MCF 10A (cell line): ENCODE results near the gene CAMSAP2. TPM values are rescaled to one million over a fixed set of nuclear protein-coding genes. Genes with fewer than 3 reads are reported as not detected.

Source experiments
- BruUV-seq: library from RNA; stranded (reverse); fragments of 400-500 nt; replicated peaks from 2 replicates; lab custom pipeline; 2021; lab: Mats Ljungman, UMichigan
- CTCF ChIA-PET: fragments of 300-600 bp; sonication (Branson Sonifier 250); formaldehyde crosslinking; extraction: SDS; loops from one replicate; lab custom pipeline; 2021; ENCODE audit warnings: antibody characterized with exemption, inconsistent platforms; lab: Yijun Ruan, JAX
- POLR2A ChIA-PET: fragments of 300-600, 350-650 bp; sonication (Branson Sonifier 250); formaldehyde crosslinking; extraction: SDS; loops from one replicate; lab custom pipeline; 2020; ENCODE audit warnings: antibody characterized with exemption, inconsistent platforms; lab: Yijun Ruan, JAX
- DNase-seq: peaks from one replicate; pipeline ENCODE4 v3.0.0-alpha.2; 2018; ENCODE audit not compliant: unreplicated experiment
- H3K27ac Mint-ChIP-seq: one replicate; pipeline ENCODE4 v1.8.0; 2022; ENCODE audit warnings: mild to moderate bottlenecking, low read depth, mixed read lengths; ENCODE audit not compliant: unreplicated experiment
- H3K27me3 Mint-ChIP-seq: one replicate; pipeline ENCODE4 v1.8.0; 2022; ENCODE audit warnings: mixed read lengths; ENCODE audit not compliant: insufficient read depth, unreplicated experiment
- H3K36me3 Mint-ChIP-seq: one replicate; pipeline ENCODE4 v1.8.0; 2022; ENCODE audit warnings: mild to moderate bottlenecking, moderate library complexity, mixed read lengths; ENCODE audit not compliant: insufficient read depth, unreplicated experiment
- H3K4me1 Mint-ChIP-seq: one replicate; pipeline ENCODE4 v1.8.0; 2022; ENCODE audit warnings: mixed read lengths; ENCODE audit not compliant: insufficient read depth, unreplicated experiment
- H3K4me3 Mint-ChIP-seq: one replicate; pipeline ENCODE4 v1.8.0; 2022; ENCODE audit warnings: mild to moderate bottlenecking, moderate library complexity, mixed read lengths; ENCODE audit not compliant: unreplicated experiment
- H3K9me3 Mint-ChIP-seq: one replicate; pipeline ENCODE4 v1.8.0; 2022; ENCODE audit warnings: mixed read lengths; ENCODE audit not compliant: unreplicated experiment
- intact Hi-C: fragments of 100-400 bp; cut with micrococcal nuclease; formaldehyde crosslinking; loops from 2 replicates; pipeline ENCODE4 v1.14.1; 2022
- total RNA-seq: library from RNA; stranded (reverse); gene quantifications from 2 replicates; pipeline ENCODE4 v1.2.3, GENCODE V29; 2022
- TF ChIP-seq, protein P1 (sequence below): fragments of 200-600 bp; IDR thresholded peaks from one replicate; pipeline ENCODE4 v1.8.0; 2022; ENCODE audit warnings: antibody characterized with exemption, mild to moderate bottlenecking; ENCODE audit not compliant: unreplicated experiment

Gene CAMSAP2
- total RNA-seq, 1 experiment from 2014 or later = 209 TPM

- Mint-ChIP-seq H3K27ac (no peak overlapping the region), H3K9me3 (no peaks in the 10 kb centered on the region), H3K27me3 (peaks cover 27% of the 10 kb centered on the region), H3K4me3 (no peak overlapping the region), H3K36me3 (no peaks in the 10 kb centered on the region), H3K4me1 (no peaks in the 10 kb centered on the region)
- TF ChIP-seq, protein P1, sequence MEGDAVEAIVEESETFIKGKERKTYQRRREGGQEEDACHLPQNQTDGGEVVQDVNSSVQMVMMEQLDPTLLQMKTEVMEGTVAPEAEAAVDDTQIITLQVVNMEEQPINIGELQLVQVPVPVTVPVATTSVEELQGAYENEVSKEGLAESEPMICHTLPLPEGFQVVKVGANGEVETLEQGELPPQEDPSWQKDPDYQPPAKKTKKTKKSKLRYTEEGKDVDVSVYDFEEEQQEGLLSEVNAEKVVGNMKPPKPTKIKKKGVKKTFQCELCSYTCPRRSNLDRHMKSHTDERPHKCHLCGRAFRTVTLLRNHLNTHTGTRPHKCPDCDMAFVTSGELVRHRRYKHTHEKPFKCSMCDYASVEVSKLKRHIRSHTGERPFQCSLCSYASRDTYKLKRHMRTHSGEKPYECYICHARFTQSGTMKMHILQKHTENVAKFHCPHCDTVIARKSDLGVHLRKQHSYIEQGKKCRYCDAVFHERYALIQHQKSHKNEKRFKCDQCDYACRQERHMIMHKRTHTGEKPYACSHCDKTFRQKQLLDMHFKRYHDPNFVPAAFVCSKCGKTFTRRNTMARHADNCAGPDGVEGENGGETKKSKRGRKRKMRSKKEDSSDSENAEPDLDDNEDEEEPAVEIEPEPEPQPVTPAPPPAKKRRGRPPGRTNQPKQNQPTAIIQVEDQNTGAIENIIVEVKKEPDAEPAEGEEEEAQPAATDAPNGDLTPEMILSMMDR = no peak
- intact Hi-C loops = no loop called here
- no peak for DNase-seq
- CTCF ChIA-PET = interaction anchor here (1.0 to 4.2 kb wide), 4 partner anchors 16 to 253 kb away, joined by 3 to 20 read pairs (median 4); no protein-coding TSS in a partner anchor
- POLR2A ChIA-PET = interaction anchor here (0.6 to 1.0 kb wide), 2 partner anchors 13 to 288 kb away, joined by 3 read pairs; no protein-coding TSS in a partner anchor
- BruUV-seq = no TSS peak
Measured at GRCh38 chr1:200875416-200875815, 136.7 kb downstream of the CAMSAP2 start.

- no peak for DNase-seq
- intact Hi-C loops = no loop called here
- Mint-ChIP-seq H3K4me3 (no peak overlapping the region), H3K9me3 (no peaks in the 10 kb centered on the region), H3K4me1 (no peaks in the 10 kb centered on the region), H3K36me3 (no peaks in the 10 kb centered on the region), H3K27me3 (peaks cover 27% of the 10 kb centered on the region), H3K27ac (no peak overlapping the region)
- ChIA-PET POLR2A (interaction anchor here (0.6 to 5.7 kb wide), 7 partner anchors 9 to 236 kb away, joined by 3 to 28 read pairs (median 3); partner anchors contain the start of gene INAVA), CTCF (interaction anchor here (0.9 to 4.2 kb wide), 10 partner anchors 12 to 255 kb away, joined by 3 to 20 read pairs (median 6); no protein-coding TSS in a partner anchor)
- BruUV-seq = no TSS peak
- TF ChIP-seq, protein P1 = no peak
Measured at GRCh38 chr1:200877010-200877409, 138.3 kb downstream of the CAMSAP2 start.

DNA sequence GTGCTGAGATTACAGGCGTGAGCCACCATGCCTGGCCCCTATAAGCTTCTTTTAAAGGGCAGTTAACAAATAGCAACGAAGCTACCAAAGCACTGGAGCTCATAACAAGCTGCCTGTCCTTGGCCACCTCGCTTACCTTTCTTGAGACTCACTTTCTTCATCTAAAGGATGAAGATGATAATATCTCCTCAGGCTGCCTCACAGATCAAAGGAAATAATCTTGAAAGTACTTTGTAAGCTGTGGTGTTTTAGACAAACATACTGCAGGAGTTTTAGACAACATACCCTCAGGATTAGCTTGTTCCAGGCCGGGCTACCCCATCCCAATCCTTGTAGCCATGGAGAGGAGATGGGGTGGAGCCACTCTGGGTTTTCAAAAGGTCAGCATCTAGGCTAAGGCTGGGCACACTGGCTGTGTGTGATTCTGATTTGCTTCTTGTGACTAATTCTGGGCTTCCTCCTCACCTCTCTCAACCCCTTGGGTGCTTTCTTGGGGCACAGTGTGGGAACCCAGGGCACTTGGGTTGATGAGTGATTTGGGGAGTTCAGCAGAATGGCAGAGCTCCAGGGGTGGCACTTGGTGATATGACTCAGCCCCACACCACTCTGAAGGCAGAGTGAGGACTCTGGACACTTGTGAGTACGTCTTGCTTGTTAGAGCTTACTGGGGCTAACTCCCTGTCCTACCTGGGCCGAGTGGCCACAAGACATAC, 139.3 kb downstream of the CAMSAP2 start:
- intact Hi-C loops = no loop called here
- Mint-ChIP-seq H3K36me3 (no peaks in the 10 kb centered on the region), H3K27me3 (peaks cover 27% of the 10 kb centered on the region), H3K4me3 (no peak overlapping the region), H3K9me3 (no peaks in the 10 kb centered on the region), H3K4me1 (no peaks in the 10 kb centered on the region), H3K27ac (no peak overlapping the region)
- CTCF ChIA-PET = interaction anchor here (0.8 to 4.2 kb wide), 14 partner anchors 11 to 320 kb away, joined by 3 to 20 read pairs (median 5); partner anchors contain the start of gene INAVA
- TF ChIP-seq, protein P1 = no peak
- no TSS peak for BruUV-seq
- no peak for DNase-seq
- POLR2A ChIA-PET = interaction anchor here (0.6 to 5.7 kb wide), 5 partner anchors 10 to 137 kb away, joined by 3 to 28 read pairs (median 3); no protein-coding TSS in a partner anchor

GRCh38 chr1:200880212-200880611, 141.5 kb downstream of the CAMSAP2 start:
- intact Hi-C loops = no loop called here
- CTCF ChIA-PET = interaction anchor here (0.6 to 1.0 kb wide), 3 partner anchors 32 to 477 kb away, joined by 3 read pairs; no protein-coding TSS in a partner anchor

More at GRCh38 chr1:200880212-200880611, 141.5 kb downstream of the CAMSAP2 start:
- TF ChIP-seq, protein P1 = no peak
- Mint-ChIP-seq H3K27me3 (peaks cover 23% of the 10 kb centered on the region), H3K4me3 (no peak overlapping the region), H3K36me3 (no peaks in the 10 kb centered on the region), H3K9me3 (no peaks in the 10 kb centered on the region), H3K27ac (no peak overlapping the region), H3K4me1 (no peaks in the 10 kb centered on the region)
- no TSS peak for BruUV-seq
- POLR2A ChIA-PET = interaction anchor here (1.2 to 5.7 kb wide), 2 partner anchors 10 to 32 kb away, joined by 3 to 28 read pairs; no protein-coding TSS in a partner anchor
- no peak for DNase-seq
